ENCODE results near the gene IGFL2. TPM values are rescaled to one million over a fixed set of nuclear protein-coding genes. Genes with fewer than 3 reads are reported as not detected.

IGFL2 gene
- total and polyA plus RNA-seq, 8 donors = 0.45 TPM; not detected in 7

DNA sequence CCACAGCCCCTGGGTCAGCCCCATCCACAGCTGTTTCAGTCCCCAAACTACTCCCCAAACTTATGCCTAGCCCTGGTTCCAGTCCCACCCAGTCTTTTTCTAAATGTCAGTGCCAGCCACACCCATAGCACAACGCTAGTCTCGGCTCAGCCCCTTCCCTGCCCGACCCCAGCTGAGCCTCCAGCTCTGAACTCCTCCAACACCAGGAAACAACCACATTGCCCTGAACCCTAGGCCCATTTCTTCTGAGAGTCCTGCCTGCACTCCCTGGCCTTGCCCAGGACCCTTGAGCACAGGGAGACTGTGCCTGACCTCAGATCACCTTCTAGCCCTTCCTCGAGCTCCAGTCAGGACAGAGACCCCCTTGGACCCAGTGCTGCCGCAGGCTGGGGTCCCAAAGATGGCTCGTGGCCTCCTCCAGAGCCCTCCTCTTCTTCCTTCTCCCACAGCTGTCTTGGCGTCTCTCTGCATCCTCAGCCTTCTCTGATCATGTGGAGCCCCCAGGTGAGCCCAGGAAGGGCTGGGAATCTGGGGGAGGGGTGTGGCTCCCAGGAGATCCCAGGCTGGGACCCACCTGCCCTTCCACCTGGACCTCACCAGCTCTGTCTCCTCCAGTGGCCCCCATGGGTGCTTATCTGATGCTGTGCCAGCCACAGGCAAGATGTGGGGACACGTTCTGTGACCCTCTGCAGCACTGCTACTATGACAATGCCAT, 48.5 kb downstream of the IGFL2 start:
- H3K9me3 ChIP-seq = no peaks in the 10 kb centered on the region
- no peak overlapping the region for H3K4me3 ChIP-seq
- intact Hi-C loops (cut with DNase I; ENCODE audit: low total_unique reads) = no loop called here
- H3K27me3 ChIP-seq = peaks cover 0 to 36% (median 15%) of the 10 kb centered on the region in 3 donors
- peaks cover 0 to 7% (median 0%) of the 10 kb centered on the region in 4 donors for H3K4me1 ChIP-seq
- 48 to 67% (median 65%) methylated on average over 8 of the region's 8 CpGs for WGBS, 5 donors
- H3K36me3 ChIP-seq = no peaks in the 10 kb centered on the region
- H3K27ac ChIP-seq = no peak overlapping the region
- DNase-seq = no peak
- no peak for TF ChIP-seq CTCF (IDR thresholded peaks at IDR 0.05)
- no peak for TF ChIP-seq EP300 (IDR thresholded peaks at IDR 0.05)

GRCh38 chr19:46197314-46198070, 49.5 kb downstream of the IGFL2 start:
- no peak overlapping the region for H3K27ac ChIP-seq
- no peak for DNase-seq
- H3K27me3 ChIP-seq = peaks cover 0 to 36% (median 15%) of the 10 kb centered on the region in 3 donors
- no peak overlapping the region for H3K4me3 ChIP-seq
- no peaks in the 10 kb centered on the region for H3K9me3 ChIP-seq
- intact Hi-C loops (cut with DNase I; ENCODE audit: low total_unique reads) = no loop called here
- no peak for TF ChIP-seq POLR2A (IDR thresholded peaks at IDR 0.05)
- TF ChIP-seq EP300 (IDR thresholded peaks at IDR 0.05) = no peak
- no peak for TF ChIP-seq CTCF (IDR thresholded peaks at IDR 0.05)
- TF ChIP-seq POLR2AphosphoS5 (IDR thresholded peaks at IDR 0.05) = no peak
- peaks cover 0 to 7% (median 0%) of the 10 kb centered on the region in 4 donors for H3K4me1 ChIP-seq
- 61 to 74% (median 69%) methylated on average over 4 of the region's 4 CpGs for WGBS, 5 donors
- no peaks in the 10 kb centered on the region for H3K36me3 ChIP-seq

DNA sequence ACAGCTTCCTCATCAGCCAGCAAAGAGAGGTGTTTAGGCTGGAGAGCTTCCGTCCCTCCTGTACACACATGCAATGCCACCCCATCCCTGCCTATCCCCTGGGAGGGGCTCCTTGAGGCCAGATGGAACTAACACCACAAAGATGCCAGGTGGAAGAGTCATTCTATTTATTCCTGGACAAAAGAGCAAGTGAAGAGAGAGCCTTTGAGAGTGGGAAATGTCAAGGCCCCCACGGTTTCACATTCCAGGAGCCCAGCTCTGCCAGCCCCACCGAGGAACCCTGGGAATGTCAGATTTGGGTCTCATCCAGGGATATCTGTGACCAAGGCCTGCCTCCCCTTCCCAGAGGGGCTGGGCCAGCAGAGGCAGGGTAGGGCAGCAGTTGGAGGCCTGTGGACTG, 50.7 kb downstream of the IGFL2 start:
- intact Hi-C loops (cut with DNase I; ENCODE audit: low total_unique reads) = no loop called here

More for the DNA sequence above, 50.7 kb downstream of the IGFL2 start:
- TF ChIP-seq CTCF (IDR thresholded peaks at IDR 0.05) (no peak), POLR2AphosphoS5 (IDR thresholded peaks at IDR 0.05) (no peak), POLR2A (IDR thresholded peaks at IDR 0.05) (no peak), EP300 (IDR thresholded peaks at IDR 0.05) (no peak)
- DNase-seq = no peak
- H3K9me3 ChIP-seq = no peaks in the 10 kb centered on the region
- H3K4me3 ChIP-seq = no peak overlapping the region
- H3K27ac ChIP-seq = no peak overlapping the region
- 55 to 77% (median 67%) methylated on average over 3 of the region's 3 CpGs for WGBS, 5 donors
- peaks cover 0 to 7% (median 0%) of the 10 kb centered on the region in 4 donors for H3K4me1 ChIP-seq
- no peaks in the 10 kb centered on the region for H3K36me3 ChIP-seq
- H3K27me3 ChIP-seq = peaks cover 0 to 36% (median 10%) of the 10 kb centered on the region in 3 donors
